Measurements from ENCODE around the gene CHID1. TPM values are rescaled to one million over a fixed set of nuclear protein-coding genes. Genes with fewer than 3 reads are reported as not detected.

Gene CHID1
- total and polyA plus RNA-seq, 4 experiments from 2014 or later: 46.9 to 82.3 (median 55.7) TPM

- no peak for DNase-seq
- ChIA-PET POLR2A (ENCODE audit: partially characterized antibody) (interaction anchor here (0.9 kb wide), 1 partner anchor 13 kb away, joined by 3 read pairs; no protein-coding TSS in a partner anchor), CTCF (ENCODE audit: partially characterized antibody) (interaction anchor here (1.9 kb wide), 1 partner anchor 9 kb away, joined by 4 read pairs; no protein-coding TSS in a partner anchor)
- H3K9me3 Mint-ChIP-seq: no peaks in the 10 kb centered on the region
- Histone ChIP-seq H3K27ac (ENCODE audit: low read depth, low read length) (no peak overlapping the region), H3K27me3 (ENCODE audit: insufficient read depth, low read length) (no peaks in the 10 kb centered on the region), H3K4me3 (ENCODE audit: low read length in 2 of 2) (no peak overlapping the region), H3K36me3 (ENCODE audit: insufficient read depth, low read length) (no peaks in the 10 kb centered on the region), H3K9me3 (ENCODE audit: control insufficient read depth in 1 of 2, low read length in 2 of 2) (no peaks in the 10 kb centered on the region), H3K4me1 (ENCODE audit: insufficient read depth, low read length) (peaks cover 60% of the 10 kb centered on the region)
- H3K27ac Mint-ChIP-seq: peak overlapping the region in 5 of 7 donors; percentile 20 to 78 (median 36)
- peaks cover 27 to 65% (median 54%) of the 10 kb centered on the region in 4 donors for H3K4me1 Mint-ChIP-seq
- intact Hi-C loops (cut with micrococcal nuclease): no loop called here
- H3K4me3 Mint-ChIP-seq: peak overlapping the region in 1 of 8 donors; percentile 29
- no peaks in the 10 kb centered on the region for H3K27me3 Mint-ChIP-seq
- peaks cover 5 to 16% of the 10 kb centered on the region in 2 donors for H3K36me3 Mint-ChIP-seq
These were observed 22.7 kb upstream of the CHID1 start for GRCh38 chr11:933142-933851.

- no peaks in the 10 kb centered on the region for H3K27me3 Mint-ChIP-seq
- intact Hi-C loops (cut with micrococcal nuclease): no loop called here
- Histone ChIP-seq H3K27me3 (ENCODE audit: insufficient read depth, low read length) (no peaks in the 10 kb centered on the region), H3K4me3 (ENCODE audit: low read length in 2 of 2) (no peak overlapping the region), H3K9me3 (ENCODE audit: control insufficient read depth in 1 of 2, low read length in 2 of 2) (no peaks in the 10 kb centered on the region), H3K4me1 (ENCODE audit: insufficient read depth, low read length) (peaks cover 61% of the 10 kb centered on the region), H3K27ac (ENCODE audit: low read depth, low read length) (no peak overlapping the region), H3K36me3 (ENCODE audit: insufficient read depth, low read length) (no peaks in the 10 kb centered on the region)
- H3K4me3 Mint-ChIP-seq: peak overlapping the region in 1 of 8 donors; percentile 5
- ChIA-PET POLR2A (ENCODE audit: partially characterized antibody) (no interaction called here), CTCF (ENCODE audit: partially characterized antibody) (no interaction called here)
- peaks cover 5 to 16% of the 10 kb centered on the region in 2 donors for H3K36me3 Mint-ChIP-seq
- H3K4me1 Mint-ChIP-seq: peaks cover 36 to 65% (median 54%) of the 10 kb centered on the region in 4 donors
- H3K27ac Mint-ChIP-seq: peak overlapping the region in 1 of 7 donors; percentile 20
- H3K9me3 Mint-ChIP-seq: no peaks in the 10 kb centered on the region
- DNase-seq: no peak
These were observed 21.8 kb upstream of the CHID1 start for GRCh38 chr11:932435-932834.

DNA sequence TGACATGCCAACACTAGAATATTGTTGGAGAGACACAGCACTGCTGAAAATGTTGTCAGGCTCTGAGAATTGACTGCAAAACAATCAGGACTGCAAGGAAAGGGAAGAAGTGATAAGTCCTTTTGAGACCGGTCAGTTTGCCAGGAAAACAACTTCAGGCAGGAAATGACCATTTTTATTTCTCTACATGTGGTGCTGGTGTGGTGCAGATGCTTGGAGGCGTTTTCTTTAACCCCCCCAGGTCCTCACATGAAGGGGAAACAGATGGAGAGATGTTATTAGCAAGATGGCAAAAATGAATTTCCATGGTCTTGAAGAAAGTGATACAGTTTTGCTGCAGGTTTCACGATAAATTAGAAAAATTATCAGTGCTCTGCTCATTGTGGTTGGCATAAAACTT lies 20.8 kb upstream of the CHID1 start:
- H3K9me3 ChIP-seq (ENCODE audit: control insufficient read depth in 1 of 2, low read length in 2 of 2): no peaks in the 10 kb centered on the region
- Mint-ChIP-seq H3K9me3 (no peaks in the 10 kb centered on the region), H3K27ac (peak overlapping the region in 2 of 7 donors; percentile 7 to 74), H3K4me3 (peak overlapping the region in 3 of 8 donors; percentile 11 to 33 (median 26)), H3K36me3 (peaks cover 5 to 17% of the 10 kb centered on the region in 2 donors), H3K4me1 (peaks cover 38 to 66% (median 55%) of the 10 kb centered on the region in 4 donors), H3K27me3 (no peaks in the 10 kb centered on the region)
- H3K36me3 ChIP-seq (ENCODE audit: insufficient read depth, low read length): no peaks in the 10 kb centered on the region
- H3K27ac ChIP-seq (ENCODE audit: low read depth, low read length): no peak overlapping the region
- intact Hi-C loops (cut with micrococcal nuclease): no loop called here
- peaks cover 67% of the 10 kb centered on the region for H3K4me1 ChIP-seq (ENCODE audit: insufficient read depth, low read length)
- POLR2A ChIA-PET (ENCODE audit: partially characterized antibody): no interaction called here
- DNase-seq: no peak
- no peaks in the 10 kb centered on the region for H3K27me3 ChIP-seq (ENCODE audit: insufficient read depth, low read length)
- CTCF ChIA-PET (ENCODE audit: partially characterized antibody): no interaction called here
- H3K4me3 ChIP-seq (ENCODE audit: low read length in 2 of 2): no peak overlapping the region

- Histone ChIP-seq H3K27me3 (ENCODE audit: insufficient read depth, low read length) (no peaks in the 10 kb centered on the region), H3K36me3 (ENCODE audit: insufficient read depth, low read length) (no peaks in the 10 kb centered on the region), H3K4me3 (ENCODE audit: low read length in 2 of 2) (no peak overlapping the region), H3K4me1 (ENCODE audit: insufficient read depth, low read length) (peaks cover 67% of the 10 kb centered on the region), H3K27ac (ENCODE audit: low read depth, low read length) (no peak overlapping the region), H3K9me3 (ENCODE audit: control insufficient read depth in 1 of 2, low read length in 2 of 2) (no peaks in the 10 kb centered on the region)
- CTCF ChIA-PET (ENCODE audit: partially characterized antibody): no interaction called here
- intact Hi-C loops (cut with micrococcal nuclease): loop anchor here (5.0 kb wide), 1 partner anchor 132 kb away; the partner anchor contains the start of gene SLC25A22
- Mint-ChIP-seq H3K4me3 (no peak overlapping the region), H3K4me1 (peaks cover 38 to 63% (median 53%) of the 10 kb centered on the region in 4 donors), H3K27ac (no peak overlapping the region), H3K36me3 (peaks cover 5 to 17% of the 10 kb centered on the region in 2 donors), H3K9me3 (no peaks in the 10 kb centered on the region), H3K27me3 (no peaks in the 10 kb centered on the region)
- DNase-seq: no peak
- POLR2A ChIA-PET (ENCODE audit: partially characterized antibody): interaction anchor here (2.4 kb wide), 1 partner anchor 110 kb away, joined by 6 read pairs; no protein-coding TSS in a partner anchor
These were observed 18.8 kb upstream of the CHID1 start for GRCh38 chr11:929405-929804.

DNA sequence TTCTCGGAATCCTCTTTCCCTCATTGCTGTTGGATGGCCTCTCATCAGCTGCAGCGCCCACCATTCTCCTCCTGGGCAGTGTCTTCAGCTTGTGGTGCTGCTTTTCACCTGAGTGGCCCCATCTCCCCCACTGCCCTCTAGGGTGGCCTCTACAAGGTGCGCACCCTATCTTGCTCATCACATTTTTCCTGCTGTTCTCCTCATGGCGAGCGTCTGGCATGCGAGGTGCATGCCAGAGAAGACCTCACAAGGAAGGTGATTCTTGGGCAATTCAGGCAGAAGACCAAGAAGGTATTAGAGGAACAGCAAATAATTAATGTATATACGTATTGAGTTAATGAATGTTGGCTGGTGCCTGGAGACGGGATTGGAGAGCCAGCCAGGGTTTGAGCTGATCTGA lies 18.2 kb upstream of the CHID1 start:
- POLR2A ChIA-PET (ENCODE audit: partially characterized antibody): interaction anchor here (0.6 to 2.4 kb wide), 3 partner anchors 81 to 109 kb away, joined by 3 to 6 read pairs (median 4); partner anchors contain the start of gene TSPAN4

DNA sequence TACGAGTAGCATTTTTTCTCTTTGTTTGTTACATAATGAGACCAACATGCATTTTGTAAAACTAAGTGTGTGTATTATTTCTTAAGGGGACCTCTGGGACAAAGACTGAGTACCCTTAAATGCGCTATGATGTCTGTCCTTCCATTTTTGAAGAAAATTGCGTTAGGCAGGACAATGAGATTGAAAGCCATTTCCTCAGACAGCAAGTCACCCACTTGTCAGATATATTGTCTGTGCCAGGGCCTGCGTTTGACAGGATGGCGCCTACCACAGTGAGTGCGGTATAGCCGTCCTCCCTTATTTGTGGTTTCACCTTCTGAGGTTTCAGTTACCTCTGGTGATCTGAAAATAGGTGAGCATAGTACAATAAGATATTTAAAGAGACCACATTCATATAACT lies 17.3 kb upstream of the CHID1 start:
- H3K27ac Mint-ChIP-seq: peak overlapping the region; percentile 66 to 94 (median 92)
- H3K27ac ChIP-seq (ENCODE audit: low read depth, low read length): peak overlapping the region; percentile 13
- H3K4me3 ChIP-seq (ENCODE audit: low read length in 2 of 2): peak overlapping the region in 1 of 2 donors; percentile 9
- DNase-seq: peak; percentile 56 to 69 (median 60)
- peaks cover 5 to 14% of the 10 kb centered on the region in 2 donors for H3K36me3 Mint-ChIP-seq
- H3K27me3 ChIP-seq (ENCODE audit: insufficient read depth, low read length): no peaks in the 10 kb centered on the region
- H3K36me3 ChIP-seq (ENCODE audit: insufficient read depth, low read length): no peaks in the 10 kb centered on the region
- no peaks in the 10 kb centered on the region for H3K27me3 Mint-ChIP-seq
- H3K9me3 Mint-ChIP-seq: no peaks in the 10 kb centered on the region
- H3K4me1 Mint-ChIP-seq: peaks cover 30 to 52% (median 42%) of the 10 kb centered on the region in 4 donors
- POLR2A ChIA-PET (ENCODE audit: partially characterized antibody): interaction anchor here (0.6 to 1.2 kb wide), 3 partner anchors 17 to 124 kb away, joined by 3 to 4 read pairs (median 3); partner anchors contain the start of gene CHID1
- H3K4me3 Mint-ChIP-seq: peak overlapping the region; percentile 74 to 90 (median 88)
- CTCF ChIA-PET (ENCODE audit: partially characterized antibody): interaction anchor here (0.7 to 1.2 kb wide), 2 partner anchors 55 to 124 kb away, joined by 3 to 4 read pairs; no protein-coding TSS in a partner anchor
- no peaks in the 10 kb centered on the region for H3K9me3 ChIP-seq (ENCODE audit: control insufficient read depth in 1 of 2, low read length in 2 of 2)
- intact Hi-C loops (cut with micrococcal nuclease): loop anchor here (2.0 to 5.0 kb wide), 2 partner anchors 85 to 131 kb away; partner anchors contain the start of genes POLR2L, SLC25A22 and TSPAN4
- H3K4me1 ChIP-seq (ENCODE audit: insufficient read depth, low read length): peaks cover 59% of the 10 kb centered on the region

More for the DNA sequence above, 18.2 kb upstream of the CHID1 start:
- no peak for DNase-seq
- no peaks in the 10 kb centered on the region for H3K36me3 ChIP-seq (ENCODE audit: insufficient read depth, low read length)
- CTCF ChIA-PET (ENCODE audit: partially characterized antibody): interaction anchor here (1.2 kb wide), 1 partner anchor 123 kb away, joined by 3 read pairs; no protein-coding TSS in a partner anchor
- Mint-ChIP-seq H3K27ac (peak overlapping the region in 6 of 7 donors; percentile 37 to 94 (median 65)), H3K36me3 (peaks cover 5 to 17% of the 10 kb centered on the region in 2 donors), H3K4me1 (peaks cover 37 to 61% (median 51%) of the 10 kb centered on the region in 4 donors), H3K27me3 (no peaks in the 10 kb centered on the region), H3K9me3 (no peaks in the 10 kb centered on the region), H3K4me3 (peak overlapping the region; percentile 41 to 90 (median 55))
- no peak overlapping the region for H3K4me3 ChIP-seq (ENCODE audit: low read length in 2 of 2)
- intact Hi-C loops (cut with micrococcal nuclease): loop anchor here (5.0 kb wide), 1 partner anchor 131 kb away; the partner anchor contains the start of gene SLC25A22
- H3K27ac ChIP-seq (ENCODE audit: low read depth, low read length): no peak overlapping the region
- peaks cover 66% of the 10 kb centered on the region for H3K4me1 ChIP-seq (ENCODE audit: insufficient read depth, low read length)
- no peaks in the 10 kb centered on the region for H3K9me3 ChIP-seq (ENCODE audit: control insufficient read depth in 1 of 2, low read length in 2 of 2)
- no peaks in the 10 kb centered on the region for H3K27me3 ChIP-seq (ENCODE audit: insufficient read depth, low read length)
